Adrenal gland (tissue), 5 donors: Measurements from ENCODE around the gene UBE2E2.

Source experiments
- CTCF ChIP-seq, 6 experiments: fragments of 450-650 bp in 4 of 6; fragments of 200-600 bp in 2 of 6; sonication (generic) in 1 of 6; IDR thresholded peaks; 1 replicate in 5 of 6; 2 replicates in 1 of 6; pipeline versions ENCODE4 v1.5.1 to v1.8.0; 2016 to 2021; ENCODE audit warnings: antibody characterized with exemption in 6 of 6, mild to moderate bottlenecking in 2 of 6, moderate library complexity in 1 of 6
- POLR2A ChIP-seq, 2 donors: fragments of 450-650 bp; IDR thresholded peaks; one replicate each; pipeline ENCODE4 v1.6.1; 2017; ENCODE audit warnings: antibody characterized with exemption in 2 of 2, mild to moderate bottlenecking in 2 of 2, moderate library complexity in 1 of 2
- donor health status: DM: no; HTN: no; CAD: no.

DNA sequence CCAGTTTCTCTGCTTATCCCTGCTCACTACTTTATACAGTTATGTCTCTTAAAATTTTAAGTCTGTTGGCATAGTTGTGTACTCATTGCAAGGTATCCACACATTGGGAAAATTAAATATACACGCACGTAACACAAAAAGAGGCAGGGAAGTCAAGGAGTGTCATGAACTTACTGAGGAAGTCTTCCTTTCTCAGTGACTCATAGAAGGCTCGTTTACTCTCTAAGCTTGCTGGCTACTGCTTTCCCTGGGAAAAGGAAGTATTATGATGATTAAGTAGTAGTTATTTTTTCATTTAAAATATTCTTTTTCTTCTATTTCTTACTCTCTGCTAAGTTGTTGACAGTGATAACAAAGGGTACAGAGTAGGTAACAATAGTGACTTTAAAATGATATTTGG lies 287.3 kb downstream of the UBE2E2 start:
- no peak for TF ChIP-seq CTCF (IDR thresholded peaks at IDR 0.05)
- no peak for TF ChIP-seq POLR2A (IDR thresholded peaks at IDR 0.05)
